NCI-H128 (cell line): ENCODE data around the gene GPRC5C.

Experiments
- DNase-seq: peaks from one replicate; lab custom pipeline; 2025; ENCODE audit not compliant: unreplicated experiment; lab: John Stamatoyannopoulos, UW

The GPRC5C gene, protein sequence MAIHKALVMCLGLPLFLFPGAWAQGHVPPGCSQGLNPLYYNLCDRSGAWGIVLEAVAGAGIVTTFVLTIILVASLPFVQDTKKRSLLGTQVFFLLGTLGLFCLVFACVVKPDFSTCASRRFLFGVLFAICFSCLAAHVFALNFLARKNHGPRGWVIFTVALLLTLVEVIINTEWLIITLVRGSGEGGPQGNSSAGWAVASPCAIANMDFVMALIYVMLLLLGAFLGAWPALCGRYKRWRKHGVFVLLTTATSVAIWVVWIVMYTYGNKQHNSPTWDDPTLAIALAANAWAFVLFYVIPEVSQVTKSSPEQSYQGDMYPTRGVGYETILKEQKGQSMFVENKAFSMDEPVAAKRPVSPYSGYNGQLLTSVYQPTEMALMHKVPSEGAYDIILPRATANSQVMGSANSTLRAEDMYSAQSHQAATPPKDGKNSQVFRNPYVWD

DNA sequence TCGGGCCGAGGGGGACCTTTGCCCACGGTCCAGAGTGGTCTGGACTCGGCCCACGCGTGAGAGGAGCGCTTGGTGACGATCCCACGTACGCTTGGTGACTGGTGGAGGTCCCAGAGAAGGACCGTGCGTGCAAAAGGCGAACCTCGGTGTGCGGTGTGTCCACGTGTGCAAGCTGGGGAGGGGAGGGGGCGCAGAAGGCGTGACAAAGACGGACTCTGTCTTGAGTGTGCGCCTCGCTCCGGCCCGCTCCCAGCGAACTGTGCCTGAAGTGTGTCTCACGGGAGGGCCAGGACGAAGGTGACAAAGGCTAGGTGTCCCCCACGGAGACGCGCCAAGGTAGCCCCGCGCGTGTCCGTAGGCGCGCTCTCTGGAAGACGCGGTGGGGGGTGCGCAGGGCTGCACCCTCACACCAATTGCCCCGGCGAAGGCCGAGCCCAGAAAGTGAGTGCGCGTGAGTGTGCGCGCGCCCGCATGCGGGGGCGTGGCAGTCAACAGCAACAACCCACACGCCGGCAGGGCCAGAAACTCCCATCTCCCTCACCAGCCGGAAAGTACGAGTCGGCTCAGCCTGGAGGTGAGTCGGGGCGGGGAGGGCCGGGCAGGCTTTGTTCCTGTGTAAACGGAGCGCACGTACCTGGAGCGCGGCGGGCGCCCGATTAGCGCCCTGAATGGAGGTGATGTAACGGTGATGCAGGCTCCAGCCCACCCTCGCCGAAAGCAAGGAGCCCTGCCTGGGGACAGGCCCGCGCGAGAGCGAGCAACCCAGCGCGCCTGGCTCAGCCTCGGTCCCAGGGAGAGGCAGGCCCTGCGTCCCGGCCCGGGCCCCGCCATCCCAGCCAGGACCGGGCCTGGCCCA is at the start of gene GPRC5C:
Gene GPRC5C, plus strand, starts transcription at position 521 of the 856 bp plus-strand sequence. CDS start 7,689 bp downstream, outside the sequence.
- peak; percentile 37 for DNase-seq

DNA sequence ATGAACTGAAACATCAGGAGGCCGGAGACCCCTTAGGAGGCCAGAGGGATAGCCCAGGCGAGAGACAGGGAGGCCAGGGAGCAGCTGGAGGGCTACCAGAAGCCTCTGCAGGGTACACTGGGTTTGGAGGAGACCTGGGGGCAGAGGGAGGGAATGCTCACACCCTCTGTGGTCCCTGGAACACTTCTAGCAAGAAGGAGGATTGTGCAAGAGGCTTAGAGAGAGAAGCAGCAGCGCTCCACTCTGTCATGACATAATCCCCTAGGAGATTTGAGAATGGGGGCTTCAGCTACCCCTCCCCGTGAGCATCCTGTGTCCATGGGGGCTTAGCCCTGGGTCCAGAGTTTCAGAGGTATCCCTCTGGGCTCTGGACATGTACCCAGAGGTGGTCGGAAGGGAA is 48.7 kb upstream of the GPRC5C start:
- no peak for DNase-seq

DNA sequence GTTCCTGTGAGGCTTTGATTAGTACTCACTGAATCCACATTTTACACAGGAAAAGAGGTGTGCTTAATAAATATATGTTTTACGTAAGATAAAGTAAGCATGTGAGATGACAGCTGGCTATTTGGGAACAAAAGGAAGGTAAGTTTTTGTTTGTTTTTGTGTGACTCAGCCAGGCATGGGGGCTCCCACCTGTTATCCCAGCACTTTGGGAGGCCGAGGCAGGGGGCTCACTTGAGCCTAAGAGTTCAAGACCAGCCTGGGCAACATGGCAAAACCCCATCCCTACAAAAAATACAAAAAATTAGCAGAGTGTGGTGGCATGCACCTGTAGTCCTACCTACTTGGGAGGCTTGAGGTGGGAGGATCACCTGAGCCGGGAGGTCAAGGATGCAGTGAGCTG is 46.7 kb upstream of the GPRC5C start:
- no peak for DNase-seq

DNA sequence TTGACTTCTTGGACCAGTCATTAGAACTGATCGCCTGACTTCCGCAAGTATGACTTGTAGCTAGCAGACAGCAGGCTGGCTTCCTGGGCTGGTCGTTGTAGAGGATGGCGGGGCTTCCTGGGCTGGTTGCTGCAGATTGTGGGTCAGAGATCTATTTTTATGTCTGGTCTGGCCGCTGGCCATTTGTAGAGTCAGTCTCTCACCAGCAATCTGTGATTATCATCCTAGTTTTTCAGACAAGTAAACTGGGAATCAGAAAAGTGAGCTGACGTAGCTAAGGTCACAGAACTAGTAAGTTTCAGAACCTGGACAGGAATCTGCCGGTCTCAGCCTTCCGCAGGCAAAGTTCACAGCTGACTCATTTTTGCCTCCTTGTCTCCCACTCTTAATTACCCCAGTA is 45.5 kb upstream of the GPRC5C start:
- no peak for DNase-seq

DNA sequence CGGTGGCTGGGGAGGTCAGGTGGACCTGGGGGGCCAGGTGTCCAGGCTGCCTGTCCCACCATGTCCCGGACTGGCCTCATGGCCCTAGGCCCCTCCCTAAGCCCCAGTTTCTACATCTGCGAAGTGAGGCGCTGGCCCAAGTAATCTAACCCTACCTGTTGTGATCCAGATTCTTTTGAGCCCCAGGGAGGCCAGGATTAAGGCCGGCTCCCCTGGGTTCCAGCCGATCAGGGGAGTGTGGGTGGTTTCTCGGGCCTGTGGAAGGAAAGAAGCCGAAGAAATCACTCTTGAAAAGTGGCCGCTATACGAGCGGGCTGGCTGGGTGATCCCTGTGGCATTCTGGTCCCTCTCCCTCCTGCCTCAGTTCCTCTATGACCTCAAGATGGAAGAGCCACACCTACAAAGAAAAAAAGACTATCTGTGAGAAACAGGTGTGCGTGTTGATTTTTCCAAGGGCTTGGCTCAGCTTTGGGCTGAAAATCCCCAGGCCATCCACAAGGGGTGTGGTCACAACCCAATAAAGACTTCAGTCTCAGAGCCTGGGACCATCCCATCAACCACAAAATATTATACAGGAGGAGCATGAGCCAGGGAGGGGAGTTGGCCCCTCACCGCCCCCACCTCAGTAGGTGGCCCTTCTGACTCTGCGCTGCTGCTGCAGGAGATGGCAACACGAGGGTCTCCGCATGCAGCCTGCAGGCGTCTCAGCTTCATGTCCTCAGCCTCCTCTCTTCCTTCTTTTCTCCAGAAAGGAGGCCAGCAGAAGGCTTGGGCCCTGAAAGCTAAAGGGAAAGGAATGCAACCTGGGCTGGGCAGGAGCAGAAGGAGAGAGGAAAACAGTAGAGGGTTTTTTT is 44.3 kb upstream of the GPRC5C start:
- no peak for DNase-seq

DNA sequence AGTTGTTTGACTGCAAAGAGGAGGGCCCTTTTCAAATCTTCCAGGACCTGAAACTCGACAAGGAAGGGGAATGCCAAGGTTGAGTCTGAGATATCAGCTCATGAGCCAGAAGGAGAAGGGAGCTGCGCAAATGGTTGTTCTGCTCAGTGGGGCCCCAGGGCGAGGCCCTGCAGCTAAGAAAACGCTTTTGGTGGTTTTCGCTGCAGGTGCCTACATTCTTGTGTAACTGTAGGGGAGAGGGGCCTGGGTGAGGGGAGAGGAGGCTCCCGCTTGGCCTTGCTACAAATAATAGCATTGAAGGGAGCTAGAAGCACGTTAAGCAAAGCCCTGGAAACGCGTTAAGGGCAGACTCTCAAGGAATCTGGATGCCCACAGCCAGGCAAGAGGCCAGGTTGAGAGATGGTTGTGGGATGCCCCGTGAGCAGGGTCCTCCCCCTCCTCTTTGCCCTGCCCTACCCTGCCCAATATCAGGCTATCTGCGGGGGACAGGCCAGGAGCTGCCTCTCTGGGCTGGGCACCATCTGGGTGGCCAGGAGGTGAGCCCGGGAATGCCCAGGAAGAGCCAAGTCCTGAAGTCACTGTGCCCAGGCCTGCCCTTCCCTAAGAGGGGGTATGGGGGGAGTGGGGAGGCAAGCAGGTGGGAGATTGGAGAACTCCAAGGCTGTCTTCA is 42.7 kb upstream of the GPRC5C start:
- no peak for DNase-seq

DNA sequence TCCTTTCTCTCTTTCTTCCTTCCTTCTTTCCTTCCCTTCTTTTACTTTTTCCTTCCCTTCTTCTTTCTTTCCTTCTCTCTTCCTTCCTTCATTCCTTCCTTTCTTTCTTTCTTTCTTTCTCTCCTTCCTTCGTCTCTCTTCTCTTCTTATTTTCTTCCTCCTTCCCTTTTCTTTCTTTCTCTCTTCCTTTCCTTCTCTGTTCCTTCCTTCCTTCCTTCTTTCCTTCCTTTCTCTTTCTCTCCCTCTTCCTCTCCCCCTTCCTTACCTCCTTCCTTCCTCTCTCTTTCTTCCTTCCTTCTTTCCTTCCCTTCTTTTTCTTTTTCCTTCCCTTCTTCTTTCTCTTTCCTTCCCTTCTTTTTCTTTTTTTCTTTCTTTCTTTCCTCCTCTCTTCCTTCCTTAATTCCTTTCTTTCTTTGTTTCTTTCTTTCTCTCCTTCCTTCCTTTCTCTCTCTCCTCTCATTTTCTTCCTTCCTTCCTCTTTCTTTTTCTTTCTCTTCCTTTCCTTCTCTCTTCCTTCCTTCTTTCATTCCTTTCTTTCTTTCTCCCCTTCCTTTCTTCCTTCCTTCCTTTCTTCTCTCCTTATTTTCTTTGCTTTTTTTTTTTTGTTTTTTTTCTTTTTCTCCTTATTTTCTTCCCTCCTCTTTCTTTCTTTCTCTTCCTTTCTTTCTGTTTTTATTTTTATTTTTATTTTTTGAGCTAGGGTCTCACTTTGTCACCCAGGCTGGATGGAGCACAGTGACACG is 41.8 kb upstream of the GPRC5C start:
- no peak for DNase-seq

DNA sequence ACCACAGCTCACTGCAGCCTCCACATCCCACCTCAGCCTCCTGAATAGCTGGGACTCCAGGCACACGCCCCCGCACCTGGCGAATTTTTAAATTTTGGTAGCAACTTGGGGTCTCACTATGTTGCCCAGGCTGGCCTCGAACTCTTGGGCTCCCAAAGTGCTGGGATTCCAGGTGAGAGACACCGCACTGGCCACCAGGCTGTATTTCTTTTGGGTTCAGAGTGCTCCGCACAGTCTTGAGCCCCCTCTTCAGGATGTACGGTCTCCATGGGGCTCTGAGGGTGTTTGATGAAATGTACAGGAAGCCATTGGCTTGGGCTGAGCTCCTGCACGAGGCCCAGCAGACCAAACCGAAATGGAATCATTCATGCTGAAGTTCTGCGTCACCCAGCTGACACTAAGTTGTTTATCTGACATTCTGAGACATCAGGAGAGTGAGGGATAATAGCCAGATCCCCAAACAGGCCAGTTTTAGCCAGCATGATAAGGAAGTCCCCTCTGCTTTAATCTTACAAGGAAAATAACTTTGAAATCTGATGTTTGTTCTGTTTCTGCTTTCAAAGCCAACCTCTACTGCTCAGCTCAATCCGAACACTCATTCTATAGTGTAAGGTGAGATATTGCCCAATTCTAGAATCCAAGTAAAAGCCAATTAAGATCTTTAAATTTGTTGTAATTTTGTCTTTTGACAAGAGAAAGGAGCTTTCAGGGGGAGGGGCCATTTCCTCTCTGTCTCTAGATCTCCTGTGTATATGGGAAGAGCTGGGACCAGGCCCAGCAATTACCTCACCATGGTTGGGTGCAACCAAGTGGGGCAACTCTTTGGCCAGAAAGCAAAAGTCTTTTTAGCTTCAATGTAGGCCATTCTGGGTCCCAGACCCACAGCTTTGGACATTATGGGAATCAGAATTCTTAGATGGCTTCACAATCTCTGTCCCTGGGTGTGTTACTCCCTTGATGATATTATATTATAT is 40.9 kb upstream of the GPRC5C start:
- no peak for DNase-seq

DNA sequence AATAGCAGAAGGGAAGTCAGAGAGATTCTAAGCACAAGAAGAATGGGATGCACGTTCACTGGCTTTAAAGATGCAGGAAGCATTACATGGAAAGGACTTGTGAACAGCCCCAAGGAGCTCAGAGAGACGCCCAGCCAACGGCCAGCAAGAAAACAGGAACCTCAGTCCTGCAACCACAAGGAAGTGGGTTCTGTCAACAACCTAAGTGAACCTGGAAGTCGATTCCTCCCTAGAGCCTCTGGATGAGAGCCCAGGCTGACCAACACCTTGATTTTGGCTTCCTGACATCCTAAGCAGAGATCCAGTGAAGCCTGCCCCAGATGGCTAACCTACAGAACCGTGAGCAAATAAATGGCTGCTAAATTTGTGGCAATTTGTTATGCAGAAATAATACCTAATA is 40.1 kb upstream of the GPRC5C start:
- DNase-seq: no peak

DNA sequence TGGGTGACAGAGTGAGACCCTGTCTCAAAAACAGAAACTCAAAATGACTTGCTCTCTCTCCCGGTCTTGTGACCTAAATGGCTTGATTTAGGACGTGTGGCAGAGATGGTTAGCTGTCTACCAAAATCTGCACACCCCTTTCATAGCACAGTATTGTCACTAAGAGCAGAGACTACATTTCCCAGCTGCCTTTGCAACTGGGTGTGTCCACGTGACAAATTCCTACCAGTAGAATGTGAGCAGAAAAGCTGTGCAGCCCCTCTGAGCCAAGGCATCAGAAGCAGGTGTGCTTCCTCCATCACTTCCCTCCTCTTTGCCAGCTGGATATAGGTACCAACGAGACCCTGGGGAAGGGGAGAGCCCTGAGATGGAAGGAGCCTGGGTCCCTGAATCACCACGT is 39.0 kb upstream of the GPRC5C start:
- DNase-seq: no peak

DNA sequence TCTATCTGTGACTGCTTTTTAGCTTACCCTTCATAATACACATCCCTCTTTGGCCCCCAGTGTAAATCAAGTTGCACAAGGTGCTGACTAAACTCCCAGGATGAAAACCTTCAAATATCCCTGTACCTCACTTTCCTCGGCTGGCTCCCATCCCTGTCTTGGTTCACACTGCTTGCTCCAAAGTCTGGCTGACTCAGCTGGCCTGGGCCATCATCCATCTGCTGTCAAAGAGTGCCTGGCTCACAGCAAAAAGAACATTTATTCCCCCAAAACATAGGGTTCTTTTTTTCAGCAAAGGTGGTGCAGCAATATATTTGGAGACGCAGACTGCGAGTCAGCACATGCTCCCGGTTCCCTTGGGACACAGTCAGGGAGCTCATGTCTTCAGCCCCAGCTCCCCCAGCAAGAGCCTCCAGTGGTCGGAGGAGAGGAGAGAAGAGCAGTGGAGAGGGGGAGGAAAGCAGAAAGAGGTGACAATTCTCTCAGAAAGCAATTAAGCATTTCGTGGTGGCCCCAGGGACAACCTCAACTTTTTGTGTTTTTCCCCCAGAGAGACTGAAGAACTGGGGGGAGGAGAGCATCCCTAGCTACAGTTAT is 38.4 kb upstream of the GPRC5C start:
- DNase-seq: no peak

DNA sequence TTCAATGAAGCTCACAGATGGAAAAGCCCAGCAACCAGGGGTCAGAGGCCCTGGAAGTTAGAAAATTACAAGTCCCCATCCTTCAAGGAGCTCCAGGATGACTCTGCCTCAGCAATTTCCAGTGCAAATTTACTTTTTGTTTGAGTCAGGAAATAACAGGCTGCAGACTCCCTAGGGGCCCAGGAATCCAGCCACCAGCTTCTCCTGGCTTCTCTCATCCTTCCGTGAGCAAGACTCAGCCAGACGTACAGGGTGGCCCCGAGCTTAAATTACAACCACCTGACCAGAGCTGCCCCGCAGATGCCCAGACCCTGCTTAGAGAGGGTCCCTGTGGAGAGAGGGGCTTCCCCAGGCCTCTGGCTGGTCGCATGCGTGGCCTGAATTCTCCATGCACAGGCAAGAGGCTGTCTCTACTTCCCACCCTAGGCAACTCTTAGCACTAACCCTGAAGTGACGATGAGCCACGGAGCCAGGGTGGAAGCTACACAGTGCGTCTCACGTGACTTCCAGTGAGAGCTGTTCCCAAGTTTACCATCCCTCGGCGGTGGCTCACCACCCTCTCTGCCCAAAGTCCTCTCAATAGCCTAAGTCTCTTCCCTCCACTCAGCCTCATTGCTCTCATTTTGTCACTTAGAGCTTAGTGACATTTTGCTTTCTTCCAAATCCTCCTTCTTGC is 37.5 kb upstream of the GPRC5C start:
- no peak for DNase-seq

DNA sequence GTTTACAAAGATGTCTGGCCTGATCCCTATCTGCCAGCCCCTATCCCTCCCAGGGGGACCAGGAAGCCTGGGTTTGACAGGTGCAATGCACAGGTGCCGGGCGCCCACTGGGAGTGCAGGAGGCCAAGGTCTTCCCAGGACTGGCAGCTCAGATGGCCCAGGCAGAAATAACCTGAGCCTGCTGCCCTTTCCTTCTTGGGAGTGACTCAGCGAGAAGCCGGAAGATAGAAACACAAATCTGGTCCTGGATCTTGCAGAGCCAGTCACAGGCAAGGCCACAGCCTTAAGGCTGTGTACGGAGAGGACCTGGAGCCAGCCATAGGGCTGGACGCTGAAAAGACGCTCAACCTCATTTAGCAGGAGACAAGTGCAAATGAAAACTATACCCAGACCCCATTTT is 36.9 kb upstream of the GPRC5C start:
- DNase-seq: no peak

DNA sequence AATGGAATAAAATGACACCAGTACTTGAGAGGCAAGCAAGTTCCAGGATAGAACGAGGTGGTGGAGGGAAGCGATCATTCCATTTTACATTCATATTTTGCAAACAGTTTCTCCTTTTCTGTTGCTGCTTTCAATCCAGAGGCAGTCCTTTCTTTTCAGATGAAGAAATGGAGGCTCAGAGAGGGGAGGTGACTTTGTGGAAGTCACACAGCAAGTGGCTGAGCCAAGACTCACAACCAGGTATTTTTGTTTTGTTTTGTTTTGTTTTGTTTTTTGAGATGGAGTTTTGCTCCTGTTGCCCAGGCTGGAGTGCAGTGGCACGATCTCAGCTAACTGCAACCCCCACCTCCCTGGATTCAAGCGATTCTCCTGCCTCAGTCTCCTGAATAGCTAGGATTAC is 35.3 kb upstream of the GPRC5C start:
- DNase-seq: no peak

DNA sequence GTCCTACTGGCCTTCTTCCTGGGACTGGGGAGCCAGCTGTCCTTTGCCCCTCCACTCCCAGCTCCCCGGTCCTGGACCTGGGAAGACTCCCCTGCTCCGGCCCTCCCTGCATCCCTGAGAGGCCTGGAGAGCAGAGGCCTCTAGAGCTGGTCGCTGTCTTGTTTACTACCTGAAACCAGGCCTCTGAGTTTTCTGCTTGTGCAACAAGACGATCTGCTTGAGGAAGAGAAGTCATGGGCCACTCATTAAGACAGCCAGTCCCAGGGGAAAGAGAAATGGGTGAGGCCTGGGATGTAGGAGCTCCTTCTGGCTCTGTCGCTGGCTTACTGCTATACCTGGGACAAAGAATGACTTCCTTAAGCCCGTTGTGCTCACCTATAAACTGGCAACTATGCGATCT is 29.8 kb upstream of the GPRC5C start:
- DNase-seq: no peak

DNA sequence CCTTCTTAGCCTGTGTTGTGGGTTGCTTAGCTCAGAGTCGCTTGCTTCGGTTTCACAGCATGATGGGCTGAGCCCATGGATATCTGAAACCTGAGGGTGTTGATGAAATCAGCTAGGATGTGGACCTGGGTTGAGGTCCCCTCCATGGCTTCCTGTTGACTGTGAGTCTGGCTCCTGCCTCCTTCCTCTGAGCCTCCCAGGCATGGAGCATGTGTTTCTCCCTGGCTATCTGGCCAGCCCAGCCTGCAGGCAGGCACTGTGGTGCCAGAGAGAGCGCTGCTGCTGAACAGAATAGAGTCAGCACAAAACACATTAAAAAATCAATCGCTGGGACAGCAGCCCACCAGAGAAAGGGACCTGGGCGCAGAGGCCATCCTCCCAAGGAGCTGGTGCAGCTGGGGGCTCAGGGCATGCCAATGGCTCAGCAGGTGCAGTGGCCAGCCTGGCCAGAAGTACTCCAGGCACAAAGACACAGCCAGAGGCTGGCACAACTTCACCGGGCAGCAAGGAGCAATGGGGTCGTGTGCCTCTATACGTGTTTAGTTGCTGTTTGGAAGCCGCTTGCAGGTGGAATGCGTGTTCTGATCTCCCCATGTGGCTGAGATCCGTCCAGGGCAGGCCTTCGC is 28.3 kb upstream of the GPRC5C start:
- DNase-seq: no peak

DNA sequence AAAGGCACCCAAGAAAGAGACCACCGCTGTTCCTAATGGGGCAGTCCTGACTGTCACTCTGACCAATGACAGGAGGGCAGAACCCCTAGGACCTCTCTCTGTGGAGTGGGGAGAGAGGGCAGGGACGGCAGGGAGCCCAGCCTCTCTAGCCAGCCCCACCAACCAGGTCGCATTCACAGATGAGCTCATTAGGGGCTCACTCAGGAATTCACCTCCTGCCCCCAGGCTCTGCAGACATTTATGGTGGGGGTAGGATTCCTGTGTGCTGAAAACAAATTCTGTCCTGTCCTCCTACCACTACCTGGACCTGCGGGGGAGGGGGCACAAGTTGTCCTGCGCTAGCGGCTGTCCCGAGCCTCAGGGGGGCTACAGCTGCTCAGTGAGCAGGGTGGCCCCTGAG is 27.7 kb upstream of the GPRC5C start:
- no peak for DNase-seq
